Effector memory CD8-positive, alpha-beta T cell (primary cell): ENCODE data around the gene ENKUR.
"Not testable (repeated sequence)": the region's sequence is repeated elsewhere in the genome, so short reads cannot be mapped to it uniquely, and the experiment has no call there.

Source experiments
- ATAC-seq: fragments of 150-1000 bp; cut with Tn5 transposase; replicated peaks from 2 replicates; pipeline ENCODE4 v1.10.0; 2021; ENCODE audit warnings: mild to moderate bottlenecking, moderate library complexity
- DNase-seq, 3 experiments: peaks; one replicate each; pipeline ENCODE4 v3.0.0; 2021
- H3K27ac Mint-ChIP-seq, 2 donors: one replicate each; pipeline ENCODE4 v1.8.0; 2022; ENCODE audit warnings: mild to moderate bottlenecking in 2 of 2, mixed read lengths in 2 of 2, moderate library complexity in 2 of 2
- H3K27me3 Mint-ChIP-seq, 2 donors: one replicate each; pipeline ENCODE4 v1.8.0; 2022; ENCODE audit warnings: mixed read lengths in 2 of 2
- H3K36me3 Mint-ChIP-seq: one replicate; pipeline ENCODE4 v1.8.0; 2022; ENCODE audit warnings: mild to moderate bottlenecking, moderate library complexity, mixed read lengths; ENCODE audit not compliant: insufficient read depth
- H3K4me1 Mint-ChIP-seq, 2 donors: one replicate each; pipeline ENCODE4 v1.8.0; 2022; ENCODE audit warnings: low read depth in 2 of 2, mixed read lengths in 2 of 2
- H3K4me3 Mint-ChIP-seq, 2 donors: one replicate each; pipeline ENCODE4 v1.8.0; 2022; ENCODE audit warnings: mild to moderate bottlenecking in 2 of 2, mixed read lengths in 2 of 2, moderate library complexity in 2 of 2
- H3K9me3 Mint-ChIP-seq, 2 donors: one replicate each; pipeline ENCODE4 v1.8.0; 2022; ENCODE audit warnings: mixed read lengths in 2 of 2

The ENKUR gene

DNA sequence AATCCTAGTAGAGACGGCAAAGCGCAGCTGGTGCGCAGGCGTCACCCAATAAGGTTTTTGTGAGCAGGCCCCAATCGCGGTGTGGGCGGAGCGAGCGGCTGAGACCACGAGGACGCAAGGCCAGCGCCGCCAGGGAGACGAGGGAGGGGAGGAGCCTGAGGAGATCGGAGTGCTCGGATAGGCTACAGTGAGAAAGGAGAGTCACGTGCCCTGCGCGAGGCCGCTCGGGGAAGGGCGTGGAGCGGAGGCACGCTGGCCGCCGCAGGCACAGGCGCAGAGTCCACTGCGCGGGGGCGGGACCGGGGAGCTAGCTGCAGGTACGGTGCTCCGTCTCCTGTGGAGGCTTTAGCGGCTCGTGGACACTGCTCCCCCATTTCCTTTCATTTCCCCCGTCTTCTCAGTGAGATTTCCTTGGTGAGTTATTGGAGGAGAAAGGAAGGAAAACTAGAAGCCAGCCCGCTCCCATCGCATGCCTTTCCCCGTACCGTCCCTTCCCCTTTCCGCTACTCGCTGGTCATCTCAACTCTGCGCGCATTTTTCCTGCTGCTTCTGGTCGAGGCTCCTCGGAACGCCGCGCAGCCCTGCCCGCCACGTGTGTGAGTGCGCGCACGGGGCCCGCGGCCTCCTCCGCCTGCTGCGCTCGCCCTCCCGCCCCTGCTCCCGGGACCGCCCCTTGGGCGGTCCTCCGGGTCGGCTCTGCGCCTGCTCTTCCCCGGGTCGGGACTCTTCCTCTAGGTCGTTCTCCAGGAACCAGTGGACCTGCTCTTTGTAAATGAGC, 607 bp upstream of the ENKUR start, which contains the start of gene THNSL1:
Gene THNSL1, plus strand, starts transcription at position 237 of the 778 bp plus-strand sequence. CDS start 6,612 bp downstream, outside the sequence.
- Mint-ChIP-seq H3K36me3 (peaks cover 21% of the 10 kb centered on the region), H3K27ac (peak within 1 kb of the TSS; percentile 97 to 98), H3K9me3 (no peaks in the 10 kb centered on the region), H3K4me3 (peak within 1 kb of the TSS; percentile 79 to 83), H3K4me1 (peaks cover 11 to 15% of the 10 kb centered on the region in 2 donors), H3K27me3 (no peaks in the 10 kb centered on the region)
- DNase-seq: peak; percentile 93 to 98 (median 95)
- ATAC-seq: peak; percentile 92

DNA sequence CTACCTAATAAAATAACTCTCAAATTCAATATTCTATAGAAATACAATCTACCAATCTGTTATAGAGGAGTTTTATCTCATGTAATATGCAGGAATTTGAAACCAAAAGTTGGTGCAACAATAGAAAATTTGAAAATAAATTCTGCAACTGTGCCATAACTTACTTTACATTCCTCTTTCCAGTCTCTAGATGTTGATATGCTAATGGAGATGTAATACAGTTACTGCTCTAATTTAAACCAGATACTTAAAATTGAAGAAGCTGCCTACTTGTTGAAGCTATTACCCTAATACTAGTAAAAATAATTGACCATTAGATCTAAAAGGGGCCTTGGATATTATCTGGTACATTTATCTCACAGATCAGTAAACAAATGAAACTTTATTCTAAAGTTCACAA, 1.4 kb downstream of the ENKUR start:
- no peak overlapping the region for H3K27ac Mint-ChIP-seq
- no peak overlapping the region for H3K4me3 Mint-ChIP-seq
- no peak for DNase-seq
- H3K4me1 Mint-ChIP-seq: peaks cover 11 to 15% of the 10 kb centered on the region in 2 donors
- peaks cover 21% of the 10 kb centered on the region for H3K36me3 Mint-ChIP-seq
- no peaks in the 10 kb centered on the region for H3K9me3 Mint-ChIP-seq
- no peak for ATAC-seq
- no peaks in the 10 kb centered on the region for H3K27me3 Mint-ChIP-seq

DNA sequence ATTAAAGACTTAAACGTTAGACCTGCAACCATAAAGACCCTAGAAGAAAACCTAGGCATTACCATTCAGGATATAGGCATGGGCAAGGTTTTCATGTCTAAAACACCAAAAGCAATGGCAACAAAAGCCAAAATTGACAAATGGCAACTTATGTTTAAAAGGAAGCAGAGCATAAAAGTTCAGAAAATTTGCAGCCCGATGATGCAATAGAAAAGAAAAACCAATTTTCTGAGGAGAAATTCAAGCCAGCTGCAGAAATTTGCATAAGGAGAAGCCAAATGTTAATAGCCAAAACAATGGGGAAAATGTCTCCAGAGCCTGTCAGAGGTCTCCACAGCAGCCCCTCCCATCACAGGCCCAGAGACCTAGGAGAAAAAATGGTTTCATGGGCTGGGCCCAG, 4.4 kb downstream of the ENKUR start:
- H3K9me3 Mint-ChIP-seq, ATAC-seq, H3K4me1 Mint-ChIP-seq, H3K4me3 Mint-ChIP-seq, H3K27ac Mint-ChIP-seq, DNase-seq, H3K27me3 Mint-ChIP-seq: not testable (repeated sequence)
- H3K36me3 Mint-ChIP-seq: peaks cover 14% of the 10 kb centered on the region

DNA sequence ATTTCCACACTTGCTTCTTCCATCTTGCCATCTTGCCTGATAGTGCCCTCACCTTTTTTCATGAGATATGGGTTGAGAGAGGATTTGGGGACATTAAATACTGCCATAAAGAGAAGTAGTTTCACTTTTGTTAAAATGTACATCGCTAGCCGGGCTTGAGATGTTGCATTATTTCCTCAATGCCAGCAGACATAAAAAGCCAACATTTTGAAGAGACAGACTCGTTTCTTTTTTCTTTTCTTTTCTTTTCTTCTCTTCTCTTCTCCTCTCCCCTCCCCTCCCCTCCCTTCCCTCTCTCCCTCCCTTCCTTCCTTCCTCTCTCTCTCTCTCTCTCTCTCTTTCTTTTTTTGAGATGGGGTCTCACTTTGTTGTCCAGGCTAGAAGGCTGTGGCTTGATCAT, 17.9 kb downstream of the ENKUR start:
- Mint-ChIP-seq H3K9me3 (no peaks in the 10 kb centered on the region), H3K4me1 (no peaks in the 10 kb centered on the region), H3K4me3 (no peak overlapping the region), H3K27me3 (no peaks in the 10 kb centered on the region), H3K36me3 (no peaks in the 10 kb centered on the region), H3K27ac (no peak overlapping the region)
- no peak for DNase-seq
- ATAC-seq: no peak

- H3K27me3 Mint-ChIP-seq: no peaks in the 10 kb centered on the region
- no peak overlapping the region for H3K4me3 Mint-ChIP-seq
- H3K9me3 Mint-ChIP-seq: no peaks in the 10 kb centered on the region
- no peaks in the 10 kb centered on the region for H3K36me3 Mint-ChIP-seq
- DNase-seq: no peak
- no peak for ATAC-seq
- H3K4me1 Mint-ChIP-seq: no peaks in the 10 kb centered on the region
- H3K27ac Mint-ChIP-seq: no peak overlapping the region
Measured at GRCh38 chr10:24995072-24995471, 20.9 kb downstream of the ENKUR start.

GRCh38 chr10:24993237-24993958, 22.6 kb downstream of the ENKUR start:
- H3K27ac Mint-ChIP-seq: no peak overlapping the region
- H3K4me3 Mint-ChIP-seq: no peak overlapping the region
- no peaks in the 10 kb centered on the region for H3K9me3 Mint-ChIP-seq
- no peaks in the 10 kb centered on the region for H3K4me1 Mint-ChIP-seq
- ATAC-seq (no peak), DNase-seq (no peak)
- H3K27me3 Mint-ChIP-seq: no peaks in the 10 kb centered on the region
- H3K36me3 Mint-ChIP-seq: no peaks in the 10 kb centered on the region

DNA sequence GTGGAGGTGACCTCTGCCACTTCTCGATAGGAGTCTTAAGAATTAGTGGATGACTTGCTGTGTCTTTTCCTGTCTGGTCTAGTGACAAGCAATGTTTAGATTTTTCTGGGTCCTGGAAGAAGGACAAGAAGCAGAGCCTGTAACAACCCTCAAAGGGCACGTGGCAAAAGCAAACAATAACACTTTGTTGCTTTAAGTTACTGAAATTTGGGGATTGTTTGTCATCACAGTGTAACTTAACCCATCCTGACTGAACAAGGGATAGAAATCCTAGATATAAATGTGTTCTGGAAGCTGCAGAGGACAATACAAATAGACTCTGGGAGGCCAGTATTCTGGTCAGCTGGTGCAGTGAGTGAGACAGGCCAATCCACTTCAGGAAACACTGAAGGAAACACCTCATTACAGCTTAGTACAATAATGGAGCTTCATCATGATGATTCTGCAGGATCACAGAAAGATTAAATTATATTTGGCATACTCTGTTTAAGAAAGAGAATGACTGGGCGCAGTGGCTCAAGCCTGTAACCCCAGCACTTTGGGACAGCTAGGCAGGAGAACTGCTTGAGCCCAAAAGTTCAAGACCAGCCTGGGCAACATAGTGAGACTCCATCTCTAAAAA, 23.3 kb downstream of the ENKUR start:
- Mint-ChIP-seq H3K27me3 (no peaks in the 10 kb centered on the region), H3K4me1 (no peaks in the 10 kb centered on the region), H3K9me3 (no peaks in the 10 kb centered on the region), H3K36me3 (no peaks in the 10 kb centered on the region), H3K4me3 (no peak overlapping the region), H3K27ac (no peak overlapping the region)
- DNase-seq (no peak), ATAC-seq (no peak)

- Mint-ChIP-seq H3K27me3 (no peaks in the 10 kb centered on the region), H3K36me3 (no peaks in the 10 kb centered on the region), H3K27ac (no peak overlapping the region), H3K4me1 (no peaks in the 10 kb centered on the region), H3K9me3 (no peaks in the 10 kb centered on the region), H3K4me3 (no peak overlapping the region)
- DNase-seq: no peak
- no peak for ATAC-seq
Measured at GRCh38 chr10:24991298-24991697, 24.7 kb downstream of the ENKUR start.

GRCh38 chr10:24989867-24990266, 26.1 kb downstream of the ENKUR start:
- Mint-ChIP-seq H3K9me3 (no peaks in the 10 kb centered on the region), H3K27ac (no peak overlapping the region), H3K4me1 (no peaks in the 10 kb centered on the region), H3K4me3 (no peak overlapping the region), H3K36me3 (no peaks in the 10 kb centered on the region), H3K27me3 (no peaks in the 10 kb centered on the region)
- DNase-seq (no peak), ATAC-seq (no peak)

GRCh38 chr10:24988831-24989640, 26.9 kb downstream of the ENKUR start:
- Mint-ChIP-seq H3K27me3 (no peaks in the 10 kb centered on the region), H3K9me3 (no peaks in the 10 kb centered on the region), H3K4me1 (no peaks in the 10 kb centered on the region), H3K36me3 (no peaks in the 10 kb centered on the region), H3K27ac (no peak overlapping the region), H3K4me3 (no peak overlapping the region)
- DNase-seq (no peak), ATAC-seq (no peak)

DNA sequence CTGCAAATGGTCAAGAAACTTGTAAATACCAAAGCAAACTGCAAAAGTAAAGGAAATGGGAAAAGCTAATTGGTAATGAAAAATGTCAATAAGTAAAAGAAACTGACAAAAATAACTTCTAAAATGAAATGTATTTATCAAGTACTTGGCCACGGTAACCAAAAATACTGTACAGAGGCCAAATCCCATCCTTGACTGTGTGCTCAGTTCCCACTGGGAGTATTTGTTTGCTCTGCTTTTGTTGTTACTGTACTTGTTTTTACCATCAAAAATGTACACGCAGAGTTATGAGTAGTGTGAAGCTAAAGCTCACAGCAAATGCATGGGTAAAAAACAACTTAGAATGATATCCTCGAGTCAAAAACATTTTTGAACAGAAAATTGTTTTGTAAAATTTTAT, 31.1 kb downstream of the ENKUR start:
- ATAC-seq (no peak), DNase-seq (no peak)
- Mint-ChIP-seq H3K4me1 (no peaks in the 10 kb centered on the region), H3K27ac (no peak overlapping the region), H3K4me3 (no peak overlapping the region), H3K36me3 (no peaks in the 10 kb centered on the region), H3K9me3 (no peaks in the 10 kb centered on the region), H3K27me3 (no peaks in the 10 kb centered on the region)

GRCh38 chr10:24983946-24984345, 32.0 kb downstream of the ENKUR start:
- no peaks in the 10 kb centered on the region for H3K4me1 Mint-ChIP-seq
- H3K27me3 Mint-ChIP-seq: no peaks in the 10 kb centered on the region
- DNase-seq (no peak), ATAC-seq (no peak)
- no peaks in the 10 kb centered on the region for H3K9me3 Mint-ChIP-seq
- H3K36me3 Mint-ChIP-seq: no peaks in the 10 kb centered on the region
- H3K27ac Mint-ChIP-seq: no peak overlapping the region
- no peak overlapping the region for H3K4me3 Mint-ChIP-seq

GRCh38 chr10:24983130-24983529, 32.8 kb downstream of the ENKUR start:
- ATAC-seq (no peak), DNase-seq (no peak)
- Mint-ChIP-seq H3K4me1 (peaks cover 0 to 4% of the 10 kb centered on the region in 2 donors), H3K36me3 (no peaks in the 10 kb centered on the region), H3K27ac (no peak overlapping the region), H3K27me3 (no peaks in the 10 kb centered on the region), H3K9me3 (no peaks in the 10 kb centered on the region), H3K4me3 (no peak overlapping the region)
